Panc1 (cell line): ENCODE data around the gene CKM.

Experiments
- CTCF ChIP-seq: fragments of 450-650 bp; IDR thresholded peaks from 2 replicates; pipeline ENCODE4 v1.5.1; 2017; ENCODE audit warnings: mild to moderate bottlenecking
- POLR2AphosphoS5 ChIP-seq: IDR thresholded peaks from 2 replicates; pipeline ENCODE4 v1.6.1; 2012; ENCODE audit warnings: mild to moderate bottlenecking, low read depth, low read length, moderate library complexity
- TCF7L2 ChIP-seq: IDR thresholded peaks from 2 replicates; pipeline ENCODE4 v1.6.1; 2011; ENCODE audit warnings: mild to moderate bottlenecking, low read depth, low read length, inconsistent platforms

GRCh38 chr19:45279587-45280192 is 43.0 kb downstream of the CKM start:
- TF ChIP-seq CTCF (no peak), POLR2AphosphoS5 (no peak), TCF7L2 (no peak)
